8988T (cell line): Measurements from ENCODE around the gene VIPR2.
A peak's percentile ranks its signal among the peaks of the same experiment; 100 is the strongest.

ENCODE experiments used
- DNase-seq: peaks from one replicate; pipeline ENCODE4 v3.0.0; 2011

The VIPR2 gene

DNA sequence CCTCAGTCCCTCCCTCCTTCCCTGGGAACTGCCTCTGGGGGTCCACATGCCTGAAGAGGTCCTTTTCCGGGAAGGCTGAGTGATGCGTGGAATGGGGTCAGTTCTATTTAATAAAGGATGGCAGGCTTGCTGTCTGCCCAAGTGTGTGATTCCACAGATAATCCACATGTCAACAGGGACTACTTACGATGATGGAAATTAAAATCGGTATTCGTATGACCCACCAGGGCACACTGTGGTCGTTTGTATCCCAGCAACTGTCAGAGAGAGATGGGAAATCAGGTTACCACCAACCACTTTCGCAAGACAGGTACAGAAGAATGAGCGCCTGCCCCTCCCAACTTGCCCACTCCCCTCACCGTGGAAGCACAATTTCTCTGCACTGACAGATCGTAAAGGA lies 110.3 kb downstream of the VIPR2 start:
- DNase-seq = no peak

DNA sequence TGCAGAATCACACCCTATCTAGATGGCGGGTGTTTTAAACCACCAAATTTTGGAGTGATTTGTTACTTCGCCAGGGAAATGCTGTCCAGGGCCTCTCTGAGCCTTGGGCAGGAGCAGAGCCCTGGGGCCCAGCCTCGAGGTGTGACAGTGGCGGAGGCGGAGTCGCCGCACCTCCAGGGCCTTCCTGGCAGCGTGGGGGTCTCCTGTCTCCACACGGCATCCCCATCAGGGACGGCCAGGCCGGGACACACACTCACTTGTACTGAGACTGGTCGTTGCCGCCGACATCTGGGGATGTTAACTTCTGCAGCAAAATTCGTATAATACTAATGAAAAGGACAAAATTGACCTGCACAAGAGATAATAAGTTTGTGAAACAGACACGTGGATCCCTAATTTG lies 110.7 kb downstream of the VIPR2 start:
- DNase-seq = no peak

DNA sequence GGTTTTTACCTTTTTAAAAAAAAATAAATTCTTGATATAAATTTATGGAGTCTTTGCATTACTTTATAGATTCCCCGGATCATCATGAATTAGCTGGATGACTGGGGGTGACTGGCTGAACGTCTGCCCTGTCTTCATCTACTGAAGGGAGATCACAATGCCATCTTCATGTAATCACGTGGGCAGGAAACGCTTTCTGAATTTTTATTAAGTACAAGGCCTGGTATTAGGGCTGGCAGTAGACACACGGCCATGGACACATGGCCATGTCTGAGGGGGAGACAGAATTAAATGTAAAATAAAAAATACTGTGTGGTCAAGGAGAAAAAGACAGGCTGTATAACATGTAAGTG lies 111.2 kb downstream of the VIPR2 start:
- DNase-seq = no peak

DNA sequence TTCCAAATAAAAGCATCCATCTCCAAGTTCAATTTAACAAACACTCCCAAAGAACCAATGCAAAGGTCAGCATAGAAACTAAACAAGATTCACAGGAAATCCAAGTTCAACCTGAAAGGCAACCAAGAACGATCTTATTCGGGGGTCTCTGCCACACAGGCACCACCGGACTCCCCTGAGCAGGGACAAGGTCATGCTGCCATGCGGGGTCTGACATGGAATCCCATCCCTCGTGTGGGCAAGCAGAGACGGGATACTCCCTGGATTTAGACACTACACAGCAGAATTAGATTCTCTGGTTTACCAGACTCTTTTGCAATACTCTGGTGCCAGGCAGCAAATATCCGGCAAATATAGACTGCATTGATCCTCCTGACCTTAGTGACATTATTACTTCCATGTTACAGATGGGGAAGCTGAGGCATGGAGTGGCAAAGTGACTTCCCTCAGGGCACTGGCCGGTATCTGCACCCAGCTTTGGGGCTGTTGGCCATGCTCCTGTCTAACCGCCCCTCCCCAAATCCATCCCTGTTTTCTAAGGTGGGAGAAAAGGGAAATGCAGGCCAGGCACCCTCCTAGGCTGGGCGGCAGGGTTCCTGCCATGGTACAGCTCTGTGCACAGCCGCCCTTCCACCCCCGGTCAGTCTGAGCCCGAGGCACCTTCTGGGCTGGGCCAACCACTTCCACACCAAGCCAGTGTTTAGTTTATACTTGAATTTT lies 111.8 kb downstream of the VIPR2 start:
- no peak for DNase-seq

DNA sequence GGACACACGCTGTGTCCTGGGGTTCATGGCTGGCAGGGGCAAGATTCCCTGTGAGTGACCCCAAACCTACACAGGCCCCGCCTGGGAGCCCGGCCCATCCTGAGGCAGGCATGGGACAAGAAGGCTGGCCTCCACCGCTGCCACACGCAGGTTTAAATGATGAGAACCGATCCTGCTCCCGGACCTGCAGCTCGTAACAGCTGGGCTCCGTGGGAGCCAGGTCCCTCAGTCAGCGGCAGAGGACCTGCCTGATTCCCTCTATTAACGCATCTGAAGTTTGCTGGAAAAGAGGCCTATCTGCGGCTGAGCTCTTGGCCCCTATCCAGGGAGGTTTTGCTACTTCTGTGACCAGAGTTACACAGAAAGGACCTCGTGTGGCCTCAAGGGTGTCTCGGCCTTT lies 112.3 kb downstream of the VIPR2 start:
- no peak for DNase-seq

DNA sequence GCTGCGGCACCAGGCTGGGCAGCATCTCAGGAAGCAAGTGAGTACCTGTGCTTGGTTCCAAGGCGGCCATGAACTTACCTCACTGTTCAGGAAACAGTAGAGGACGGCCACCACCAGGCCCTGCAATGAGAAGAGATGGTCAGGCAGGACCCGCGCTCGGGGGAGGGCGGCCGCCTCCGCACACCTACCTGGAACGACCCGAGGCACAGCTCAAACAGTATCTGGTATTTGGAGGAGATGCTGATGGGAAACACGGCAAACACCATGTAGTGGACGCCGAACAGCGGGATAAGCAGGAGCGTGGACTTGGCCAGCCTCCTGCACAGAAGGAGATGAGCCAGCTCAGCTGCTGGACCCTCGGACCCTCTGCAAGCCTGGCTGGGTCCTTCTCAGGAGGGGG lies 112.9 kb downstream of the VIPR2 start:
- DNase-seq = no peak

DNA sequence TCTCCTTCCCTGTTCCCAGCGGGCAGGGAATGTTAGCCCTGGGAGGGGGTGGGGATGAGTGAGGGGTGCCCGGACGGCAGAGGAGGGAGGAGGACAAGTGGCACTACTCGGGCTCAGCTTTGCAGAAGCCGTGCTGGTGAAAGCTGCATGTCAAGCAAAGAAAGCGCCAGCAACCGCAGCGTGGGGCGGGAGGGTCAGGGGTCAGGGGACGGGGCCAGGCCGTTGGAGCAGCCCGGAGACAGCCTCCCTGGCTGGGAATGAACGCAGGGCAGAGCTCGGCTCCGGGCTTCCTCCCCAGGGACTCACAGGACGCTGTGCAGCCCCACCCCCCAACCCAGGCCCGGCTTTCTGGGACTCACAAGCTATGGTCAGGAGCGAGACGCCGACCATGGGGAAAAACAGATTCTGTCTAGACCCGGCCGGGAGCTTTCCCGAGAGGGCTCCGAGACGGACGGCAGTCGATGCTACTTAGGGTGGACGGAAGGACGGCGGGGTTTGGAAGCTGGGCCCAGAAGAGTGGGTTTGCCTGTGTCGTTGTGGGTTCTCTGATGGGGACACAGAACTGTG lies 113.4 kb downstream of the VIPR2 start:
- DNase-seq = no peak

DNA sequence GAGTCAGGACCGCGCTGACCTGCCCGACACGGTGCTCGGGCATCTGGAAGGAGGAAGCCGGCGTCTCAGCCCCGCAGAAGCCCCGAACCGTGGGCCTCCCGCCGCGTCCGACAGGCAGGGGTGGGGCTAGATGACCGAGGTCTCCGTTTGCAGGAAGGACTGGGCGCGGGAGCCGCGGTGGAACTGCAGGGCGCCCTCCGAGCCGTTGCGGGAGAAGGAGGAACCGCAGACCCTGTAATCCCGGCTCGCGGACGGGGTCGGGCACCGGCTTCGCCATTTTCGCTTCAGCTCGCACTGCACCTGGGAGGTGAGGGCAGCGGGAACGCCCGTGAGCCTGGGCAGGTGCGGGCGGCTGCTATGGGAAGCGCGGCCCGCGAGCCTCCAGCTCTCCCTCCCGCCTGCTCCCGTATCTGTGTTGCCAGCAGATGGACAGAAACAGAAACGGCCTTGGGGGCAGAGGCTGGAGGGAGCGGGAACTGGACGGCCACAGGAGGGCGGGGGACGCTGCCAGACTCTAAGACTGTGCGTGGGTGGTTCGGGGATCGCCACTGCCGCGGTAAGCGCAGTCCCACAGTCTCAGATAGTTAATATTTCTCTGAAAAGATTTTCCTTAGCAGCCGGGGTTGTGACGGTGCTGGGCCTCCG lies 114.1 kb downstream of the VIPR2 start:
- DNase-seq = peak; percentile 43

DNA sequence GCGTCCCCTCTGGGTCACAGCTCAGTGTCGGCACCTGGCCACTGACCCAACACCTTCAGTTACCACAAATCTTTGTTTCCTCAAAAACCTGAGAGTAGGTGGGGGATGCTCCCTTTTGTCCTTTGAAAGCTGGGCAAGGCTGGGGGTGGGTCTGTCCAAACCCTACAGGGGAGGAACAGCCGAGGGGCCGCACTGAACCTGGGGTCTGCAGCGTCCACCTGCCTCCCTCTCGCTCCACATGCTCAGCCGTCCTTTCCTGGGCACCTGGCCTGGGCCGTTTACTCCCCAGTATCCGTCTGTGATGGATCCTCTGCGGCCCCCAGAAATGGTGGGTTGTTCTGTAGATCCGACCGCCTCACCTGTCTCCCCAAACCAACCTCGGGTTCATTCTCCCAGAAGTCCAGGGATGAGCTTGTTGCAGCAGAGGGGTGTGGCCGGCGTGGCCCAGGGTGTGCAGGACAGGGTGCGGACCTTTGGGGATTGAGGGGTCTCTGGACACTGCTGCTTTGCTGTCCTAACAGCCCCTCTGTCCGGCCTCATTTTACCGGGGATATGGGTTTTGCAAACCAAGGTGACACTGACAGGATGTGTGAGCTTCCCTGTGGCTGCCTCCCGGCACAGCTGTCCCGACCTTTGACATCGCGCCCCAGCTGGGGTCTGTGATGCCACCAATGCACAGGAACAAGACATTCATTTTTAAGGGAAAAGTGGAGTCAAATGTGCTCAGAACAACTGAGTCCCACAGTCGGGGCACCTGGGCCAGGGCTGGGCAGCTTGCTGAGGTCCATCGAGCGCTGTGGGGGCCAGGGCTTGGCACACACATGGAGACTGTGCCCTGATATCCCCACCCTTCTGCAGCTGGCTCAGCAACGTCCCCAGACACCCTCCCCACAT lies 115.9 kb downstream of the VIPR2 start:
- no peak for DNase-seq

DNA sequence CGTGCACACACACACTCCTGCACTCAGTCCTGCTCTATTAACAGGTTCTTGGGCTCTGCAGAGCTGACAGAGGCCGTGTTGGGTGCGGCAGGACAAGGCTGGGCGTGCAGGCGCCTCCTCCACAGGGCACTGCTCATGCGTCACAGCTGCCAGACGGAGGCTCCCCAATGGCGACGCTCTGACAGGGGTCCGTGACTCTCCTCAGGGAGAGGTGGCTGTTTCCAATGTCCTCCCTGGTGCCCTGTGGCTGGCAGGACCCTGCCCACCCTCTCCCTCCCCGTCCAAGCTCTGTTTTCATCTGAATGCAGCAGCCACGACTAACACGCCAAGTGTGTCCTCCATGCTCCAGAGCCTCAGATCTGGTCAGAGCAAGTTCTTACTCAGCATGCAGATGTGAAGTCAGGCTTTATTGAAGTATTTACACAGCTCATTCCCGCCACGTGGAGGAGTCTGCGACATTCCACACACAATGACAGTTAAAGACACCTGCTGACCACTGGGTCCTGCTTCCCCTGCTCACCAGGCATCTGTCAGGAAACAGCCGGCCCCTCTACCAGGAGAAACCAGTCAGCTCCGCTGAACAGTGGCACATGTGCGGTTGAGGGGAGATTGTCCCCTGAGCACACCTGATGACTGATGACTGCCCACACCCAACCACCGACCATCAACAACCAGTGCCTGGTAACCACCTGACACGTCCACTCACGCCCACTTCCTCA lies 116.7 kb downstream of the VIPR2 start:
- DNase-seq = no peak

DNA sequence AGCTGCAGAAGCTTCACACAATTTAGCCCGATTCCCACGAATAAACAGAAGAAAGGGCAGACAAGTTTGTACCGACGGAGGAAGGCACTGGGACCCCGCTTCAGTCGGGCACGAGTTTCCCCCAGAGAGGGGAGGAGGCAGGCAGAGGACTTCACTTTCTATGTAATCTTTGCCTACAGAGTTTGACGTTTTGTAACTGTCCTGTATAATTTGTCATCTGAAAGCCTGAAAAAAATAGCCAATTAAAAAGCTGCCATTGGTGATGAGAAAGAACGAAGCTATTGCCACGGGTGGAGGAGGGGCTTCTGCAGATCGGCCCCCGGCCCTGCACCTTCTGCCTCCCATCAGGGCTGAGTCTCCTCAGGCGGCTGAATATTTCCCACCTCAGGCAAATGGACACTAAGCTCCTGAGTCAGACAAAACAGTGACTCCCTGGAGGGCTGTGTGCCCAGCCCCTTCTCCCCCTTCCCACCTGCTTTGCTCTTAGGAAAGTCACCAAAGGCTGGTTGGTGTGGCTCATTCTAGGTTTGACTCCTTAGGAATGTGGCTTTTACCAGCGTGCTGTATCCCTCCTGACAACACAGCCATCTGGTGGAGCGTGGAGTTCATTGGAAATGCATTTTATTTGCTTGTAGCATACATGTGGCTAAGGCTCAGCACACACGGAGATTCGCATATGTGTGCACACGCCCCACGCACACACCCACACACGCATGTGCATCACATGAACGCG lies 117.4 kb downstream of the VIPR2 start:
- no peak for DNase-seq

DNA sequence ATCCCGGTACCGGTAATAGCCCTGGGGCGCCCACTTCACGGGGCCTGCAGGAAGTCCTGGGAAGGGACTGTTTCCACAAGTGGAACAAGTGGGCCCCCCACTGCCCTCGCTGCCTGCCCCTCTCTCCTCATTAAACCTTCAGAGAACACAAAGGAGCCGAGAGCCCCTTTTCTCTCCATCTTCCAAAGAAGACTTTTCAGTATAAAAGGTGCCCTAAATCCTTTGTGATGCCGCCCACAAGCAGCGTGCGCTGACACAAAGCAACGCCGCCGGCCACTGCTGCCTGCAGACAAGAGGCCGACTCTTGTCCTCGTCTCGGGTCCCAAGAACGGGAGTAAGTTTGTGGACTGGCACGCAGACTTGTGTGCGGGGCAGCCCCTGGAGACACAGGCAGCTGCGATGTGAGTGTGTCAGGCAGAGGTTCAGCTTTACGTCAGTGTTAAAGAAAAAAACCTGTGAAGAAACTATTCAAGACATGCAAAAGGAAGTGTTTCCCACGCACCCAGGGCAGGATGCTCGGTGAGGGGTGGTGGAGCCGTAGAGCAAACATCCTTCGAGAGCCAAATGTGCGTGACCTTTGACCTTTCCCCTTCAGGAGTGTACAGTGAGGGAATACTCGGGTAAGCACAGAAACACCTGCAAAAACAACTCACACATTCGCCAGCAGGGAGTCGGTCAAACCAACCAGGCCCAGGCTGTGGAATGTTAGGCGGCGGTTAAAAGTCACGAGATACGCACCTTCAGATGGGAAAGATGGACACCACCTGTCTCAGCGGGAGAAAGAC lies 118.2 kb downstream of the VIPR2 start:
- no peak for DNase-seq

DNA sequence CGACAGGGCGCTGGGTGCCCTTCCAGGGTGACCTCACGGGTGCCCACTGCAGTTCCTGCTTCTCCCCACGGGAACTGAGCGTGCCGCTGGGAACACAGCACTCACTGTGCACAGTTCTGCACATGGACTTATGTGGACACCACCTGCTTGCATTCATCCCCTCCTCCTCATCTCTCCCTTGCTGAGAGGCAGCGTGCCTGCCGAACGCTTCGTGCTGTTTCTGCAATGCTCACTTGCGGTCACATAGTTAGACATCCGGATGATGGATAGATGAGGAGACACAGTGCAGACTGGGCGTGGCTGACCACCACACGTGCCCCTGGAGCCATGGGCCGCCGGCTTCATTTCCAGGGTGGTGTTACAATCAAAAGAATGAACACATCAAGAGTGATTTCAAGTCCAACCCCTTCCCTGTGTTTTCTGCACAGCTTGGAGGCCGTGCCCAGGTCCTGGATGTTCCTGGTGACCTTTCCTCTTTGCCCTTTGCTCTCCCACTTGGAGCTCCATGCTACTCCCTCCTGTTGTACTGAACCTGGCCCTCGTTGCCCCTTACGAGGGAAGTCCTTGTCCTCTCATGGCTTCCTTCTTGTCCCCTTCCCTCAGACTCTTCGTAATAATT lies 119.4 kb downstream of the VIPR2 start:
- DNase-seq = no peak

DNA sequence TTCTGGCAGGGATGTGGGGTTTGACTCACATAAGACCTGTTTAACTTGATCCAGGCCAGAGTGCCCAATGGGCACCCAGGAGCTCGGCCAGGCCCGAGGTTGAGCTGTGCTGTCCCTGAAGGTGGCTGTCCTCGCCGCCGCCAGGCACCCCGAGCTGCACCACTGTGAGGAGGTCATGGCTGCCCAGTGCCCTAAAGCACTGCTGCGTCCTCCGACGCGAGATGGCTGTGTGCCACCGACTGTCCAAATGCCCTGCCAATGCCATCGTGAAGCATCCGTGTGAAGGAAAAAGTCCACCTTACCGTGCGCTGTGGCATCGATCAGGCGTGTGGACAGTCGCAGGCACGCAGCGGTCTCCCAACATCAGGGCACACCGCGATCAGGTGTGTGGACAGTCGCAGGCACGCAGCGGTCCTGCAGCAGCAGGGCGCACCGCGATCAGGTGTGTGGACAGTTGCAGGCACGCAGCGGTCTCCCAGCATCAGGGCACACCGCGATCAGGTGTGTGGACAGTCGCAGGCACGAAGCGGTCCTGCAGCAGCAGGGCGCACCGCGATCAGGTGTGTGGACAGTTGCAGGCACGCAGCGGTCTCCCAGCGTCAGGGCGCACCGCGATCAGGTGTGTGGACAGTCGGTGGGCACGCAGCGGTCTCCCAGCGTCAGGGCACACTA lies 120.3 kb downstream of the VIPR2 start:
- no peak for DNase-seq

DNA sequence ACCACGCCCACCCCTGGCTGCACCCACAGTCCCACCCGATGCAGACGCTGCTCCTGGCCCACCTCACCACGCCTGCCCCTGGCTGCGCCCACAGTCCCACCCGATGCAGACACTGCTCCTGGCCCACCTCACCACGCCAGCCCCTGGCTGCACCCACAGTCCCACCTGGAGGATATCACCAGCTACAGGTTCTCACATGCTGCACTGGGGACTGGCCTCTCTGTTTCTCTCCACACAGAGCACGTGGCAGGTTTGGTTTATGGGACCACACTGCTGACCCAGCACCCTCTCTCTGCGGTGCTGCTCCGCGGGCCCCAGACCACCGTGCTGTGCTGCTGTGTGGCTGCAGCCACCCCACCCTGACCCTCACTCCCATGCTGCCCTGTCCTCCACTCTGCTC lies 120.9 kb downstream of the VIPR2 start:
- no peak for DNase-seq

DNA sequence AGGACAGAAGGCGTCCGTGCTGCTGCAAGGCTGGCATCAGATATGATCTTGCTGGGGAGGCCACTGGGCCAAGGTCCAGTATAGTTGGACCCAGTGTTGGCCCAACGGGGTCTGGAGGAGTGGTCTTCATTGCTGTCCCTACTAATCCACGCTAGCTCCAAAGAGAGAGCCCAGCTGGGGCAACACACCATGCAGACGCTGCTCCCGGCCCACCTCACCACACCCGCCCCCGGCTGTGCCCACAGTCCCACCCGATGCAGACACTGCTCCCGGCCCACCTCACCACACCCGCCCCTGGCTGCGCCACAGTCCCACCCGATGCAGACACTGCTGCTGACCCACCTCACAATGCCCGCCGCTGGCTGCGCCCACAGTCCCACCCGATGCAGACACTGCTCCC lies 121.5 kb downstream of the VIPR2 start:
- DNase-seq = no peak

DNA sequence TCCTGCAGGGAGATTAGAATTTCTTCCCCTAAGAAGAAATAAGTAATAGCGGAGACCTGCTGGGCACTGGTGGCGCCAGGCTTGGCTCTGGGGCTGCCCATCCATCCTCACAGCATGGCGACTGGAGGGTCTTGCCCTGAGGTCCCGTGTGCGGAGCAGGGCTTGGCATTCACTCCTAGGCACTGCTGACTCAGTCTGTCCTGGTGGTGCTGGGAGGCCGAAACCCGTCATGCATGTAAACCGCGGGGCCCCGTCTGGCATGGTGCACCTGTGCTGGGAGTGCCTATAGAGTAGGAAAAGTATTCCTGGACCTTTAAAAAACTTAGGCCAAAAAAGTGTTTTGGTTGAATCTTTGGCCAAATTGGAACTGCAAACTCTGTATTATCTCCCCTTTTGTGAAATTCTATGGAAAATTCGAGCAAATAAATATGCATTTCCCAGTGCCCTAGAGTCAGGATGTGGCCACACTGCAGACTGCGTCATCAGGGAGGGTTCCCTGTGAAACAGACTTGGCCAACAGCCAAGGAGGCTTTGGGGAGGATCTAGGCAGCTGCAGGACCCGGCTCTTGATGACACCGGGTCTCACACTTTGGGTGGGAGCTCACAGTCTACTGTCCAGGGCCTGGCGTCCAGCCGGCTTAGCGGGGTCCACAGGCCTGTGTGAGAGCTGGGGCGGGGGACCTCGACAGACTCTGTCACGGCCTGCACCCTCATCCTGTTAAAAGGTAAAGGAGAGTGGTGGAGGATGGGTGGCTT lies 122.3 kb downstream of the VIPR2 start:
- DNase-seq = no peak

DNA sequence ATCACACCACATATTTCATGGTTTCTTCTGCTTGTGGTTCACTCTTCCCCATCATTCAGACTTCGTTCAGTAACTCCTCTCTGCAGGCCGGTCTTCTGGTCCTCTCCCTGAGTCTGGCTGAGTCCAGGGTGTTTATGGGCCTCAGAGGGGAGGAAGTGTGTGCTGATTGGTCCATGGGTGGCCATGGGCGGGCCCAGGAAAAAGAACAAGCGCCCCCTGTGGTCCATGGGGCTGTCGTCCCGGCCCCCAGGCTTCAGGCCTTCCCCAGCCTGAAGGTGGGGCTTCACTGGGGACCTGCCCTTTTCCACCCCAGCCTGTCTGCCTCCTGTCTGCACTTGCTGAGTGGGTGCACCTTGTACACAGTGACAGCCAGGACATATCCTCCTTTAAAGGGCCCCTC lies 123.7 kb downstream of the VIPR2 start:
- DNase-seq = no peak

DNA sequence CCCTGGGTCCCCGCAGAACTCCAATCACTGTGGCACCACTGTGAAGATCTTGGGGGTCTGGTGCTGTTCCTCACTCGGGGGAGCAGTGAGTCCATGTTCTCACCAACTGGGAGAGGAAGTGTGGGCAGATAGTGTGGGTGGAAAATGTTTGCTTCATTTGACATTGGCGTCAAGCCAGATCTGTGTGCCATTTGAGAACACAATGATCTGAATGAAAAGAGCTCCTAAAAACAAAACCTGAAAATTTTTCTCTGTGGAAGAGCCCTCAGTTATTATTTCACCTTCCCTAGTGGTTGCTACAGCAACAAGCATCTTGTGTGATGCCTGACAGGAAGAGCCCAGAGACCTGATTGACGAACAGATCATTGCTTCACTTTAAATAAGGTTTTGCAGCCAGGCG lies 125.6 kb downstream of the VIPR2 start:
- no peak for DNase-seq

DNA sequence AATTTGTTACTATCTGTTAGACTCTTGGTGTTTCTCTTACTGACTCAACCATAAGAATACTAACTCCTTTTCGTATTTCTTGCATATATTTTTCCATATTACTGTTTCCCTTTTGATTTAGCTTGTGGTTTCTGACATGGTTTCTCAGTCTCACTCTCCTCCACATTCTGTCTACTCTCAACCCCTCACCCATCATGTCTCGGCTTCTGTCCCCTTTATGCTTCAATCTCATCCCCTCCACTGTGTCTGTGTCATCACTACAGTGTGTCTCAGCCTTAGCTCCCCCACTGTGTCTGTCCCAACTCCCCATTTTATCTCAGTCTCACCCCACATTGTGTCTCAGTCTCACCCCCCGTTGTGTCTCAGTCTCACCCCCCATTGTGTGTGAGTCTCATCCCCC lies 126.9 kb downstream of the VIPR2 start:
- no peak for DNase-seq
